GM21423 (cell line): ENCODE results near the gene ATG16L2.

ENCODE experiments used
- ATAC-seq: cut with Tn5 transposase; IDR thresholded peaks from one replicate; pipeline ENCODE4 v1.9.1; 2021; ENCODE audit warnings: mild to moderate bottlenecking, moderate library complexity; ENCODE audit not compliant: unreplicated experiment

Gene ATG16L2

DNA sequence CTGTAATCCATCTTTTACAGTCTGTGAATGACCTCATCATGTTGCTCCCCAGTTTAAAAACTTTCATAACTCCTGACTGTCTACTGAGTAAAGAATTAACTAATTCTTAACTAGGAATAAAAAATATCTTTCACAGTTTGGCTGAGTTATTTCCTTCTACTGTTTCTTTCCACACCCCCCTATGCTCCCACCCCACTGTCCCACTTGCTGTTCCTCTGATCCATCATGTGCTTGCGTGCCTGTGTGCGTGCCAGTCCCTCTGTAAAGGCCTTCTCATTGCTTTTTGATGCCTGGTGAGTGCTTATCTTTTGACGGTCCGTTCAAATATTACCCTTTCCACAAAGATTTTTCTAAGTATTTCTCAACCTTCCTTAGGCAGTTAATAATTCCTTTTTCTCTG lies 55.6 kb downstream of the ATG16L2 start:
- ATAC-seq = no peak

DNA sequence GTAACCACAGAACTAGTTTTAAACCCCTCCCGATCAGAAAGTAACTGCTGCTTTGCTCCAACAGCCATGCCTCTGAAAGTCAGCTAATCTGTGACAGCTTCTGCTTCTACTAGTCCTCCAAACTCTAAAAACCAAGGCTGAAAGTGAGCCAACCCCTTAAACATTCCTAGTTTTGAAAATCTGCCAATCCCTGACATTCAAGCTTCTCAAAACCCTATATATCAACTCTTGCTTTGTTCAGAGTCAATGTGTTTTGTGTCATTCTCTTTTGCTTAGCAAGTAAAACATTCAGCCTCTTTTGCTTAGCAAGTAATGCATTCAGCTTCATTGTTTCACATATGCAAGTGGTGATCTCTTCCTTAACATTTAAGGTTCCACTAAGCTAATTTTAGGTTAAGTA lies 56.9 kb downstream of the ATG16L2 start:
- no peak for ATAC-seq

DNA sequence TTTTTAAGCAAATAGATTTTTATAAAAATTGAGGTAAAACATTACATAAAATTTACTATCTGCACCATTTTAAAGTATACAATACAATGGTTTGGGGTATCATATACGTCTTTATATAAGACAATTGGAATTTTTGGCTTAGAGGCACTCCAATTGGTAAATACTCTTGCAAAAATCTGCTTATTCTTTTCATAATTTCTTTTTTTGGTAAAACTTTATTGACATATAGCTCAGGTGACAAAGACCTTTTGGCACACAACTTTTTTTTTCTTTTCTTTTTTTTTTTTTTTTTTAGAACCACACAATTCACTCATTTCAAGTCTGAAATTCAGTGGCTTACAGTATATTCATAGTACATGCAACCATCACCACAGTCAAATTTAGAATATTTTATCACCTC lies 57.8 kb downstream of the ATG16L2 start:
- no peak for ATAC-seq

DNA sequence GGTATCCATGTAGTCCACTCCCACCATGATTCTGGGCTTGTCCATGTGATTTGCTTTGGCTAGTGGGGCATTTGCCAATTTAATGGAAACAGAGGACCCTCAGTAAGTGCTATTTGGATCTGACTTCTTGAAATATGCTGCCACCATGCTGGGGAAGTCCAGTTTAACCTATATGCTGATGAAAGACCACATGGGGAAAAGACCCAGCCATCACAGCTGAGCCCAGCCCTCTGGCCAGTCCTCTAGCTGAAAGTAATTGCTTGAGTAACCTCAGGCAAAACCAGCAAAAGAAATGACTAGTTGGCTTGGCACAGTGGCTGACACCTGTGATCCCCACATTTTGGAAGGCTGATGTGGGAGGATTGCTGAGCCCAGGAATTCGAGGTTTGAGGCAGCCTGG lies 61.5 kb downstream of the ATG16L2 start:
- ATAC-seq = no peak

DNA sequence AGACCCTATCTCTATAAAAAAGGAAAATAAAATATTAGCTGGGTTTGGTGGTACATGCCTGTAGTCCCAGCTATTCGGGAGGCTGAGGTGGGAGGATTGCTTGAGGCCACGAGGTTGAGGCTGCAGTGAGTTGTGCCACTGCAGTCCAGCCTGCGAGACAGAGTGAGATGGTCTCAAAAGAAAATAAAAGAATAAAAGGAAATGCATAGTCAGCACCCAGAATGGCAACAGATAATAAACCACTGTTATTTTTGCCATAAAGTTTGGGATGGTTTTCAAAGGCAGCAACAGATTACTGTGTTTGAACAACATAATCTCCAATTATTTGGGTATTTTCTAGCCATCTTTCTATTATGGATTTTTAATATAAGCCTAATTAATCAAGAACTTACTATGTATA lies 61.9 kb downstream of the ATG16L2 start:
- no peak for ATAC-seq
